GM20000 (cell line): ENCODE results near the gene C2CD3.
A peak's percentile ranks its signal among the peaks of the same experiment; 100 is the strongest.

Source experiments
- DNase-seq: peaks from one replicate; pipeline ENCODE4 v3.0.0; 2012; ENCODE audit warnings: low spot score
- CTCF ChIP-seq: IDR thresholded peaks from 2 replicates; pipeline ENCODE4 v1.5.1; 2012; ENCODE audit warnings: mild to moderate bottlenecking, control low read depth; ENCODE audit errors: extremely low read depth, missing control alignments

The C2CD3 gene, protein sequence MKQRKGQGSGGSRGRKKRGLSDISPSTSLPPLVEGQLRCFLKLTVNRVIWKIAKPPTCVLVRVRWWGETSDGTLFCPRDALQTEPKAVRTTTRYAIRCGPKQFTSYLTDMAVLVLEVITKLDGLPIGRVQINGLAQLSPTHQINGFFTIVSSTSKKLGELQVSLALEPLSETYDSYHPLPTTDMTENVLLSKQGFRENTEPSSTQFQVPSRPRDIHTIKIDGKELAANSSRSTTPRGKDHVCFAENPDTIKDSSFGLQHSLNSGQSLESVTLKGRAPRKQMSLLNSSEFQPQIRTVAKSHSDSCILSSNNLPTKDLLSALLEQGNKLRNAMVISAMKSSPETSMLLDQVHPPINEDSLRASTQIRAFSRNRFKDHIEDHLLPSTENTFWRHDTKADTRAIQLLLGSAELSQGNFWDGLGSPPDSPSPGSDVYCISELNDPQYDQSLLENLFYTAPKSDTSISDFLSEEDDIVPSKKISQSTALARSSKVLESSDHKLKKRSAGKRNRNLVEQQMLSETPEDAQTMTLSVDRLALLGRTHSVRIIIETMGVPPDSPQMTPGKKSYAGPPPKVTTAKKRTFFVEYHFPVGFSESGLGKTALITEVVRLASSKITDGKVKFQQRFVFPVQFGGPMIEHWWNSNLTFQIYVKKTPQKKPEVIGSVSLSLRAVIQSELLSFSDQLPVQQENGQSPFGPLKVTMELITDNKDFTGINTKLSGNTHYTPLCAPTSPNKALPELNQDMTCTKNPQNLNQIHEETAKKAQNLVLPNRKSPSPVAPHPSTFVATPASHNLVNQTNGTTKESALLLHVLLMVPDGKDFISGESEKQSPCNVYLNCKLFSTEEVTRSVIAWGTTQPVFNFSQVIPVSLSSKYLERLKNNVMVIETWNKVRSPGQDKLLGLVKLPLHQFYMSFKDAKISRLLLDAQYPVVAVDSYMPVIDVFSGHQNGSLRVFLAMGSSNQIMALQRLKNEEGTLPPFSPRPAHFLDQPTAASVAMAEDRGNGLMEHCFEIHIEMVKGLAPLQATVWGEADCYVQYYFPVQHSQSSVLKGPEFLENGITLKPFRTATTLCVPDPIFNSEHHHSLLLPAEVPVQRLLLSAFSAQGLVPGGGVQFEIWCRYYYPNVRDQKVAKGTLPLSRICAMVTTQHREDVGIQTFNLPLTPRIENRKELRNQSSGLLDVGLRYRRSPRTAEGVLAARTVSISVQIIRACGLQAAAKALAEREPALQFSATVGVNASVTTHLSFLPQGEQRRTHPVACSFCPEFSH (N-terminal part only)

GRCh38 chr11:74170694-74171629 is at the start of gene C2CD3, which contains the start of gene PPME1:
C2CD3 (minus strand) TSS chr11:74171002; CDS start chr11:74170792, 210 bp downstream.
PPME1 (plus strand) TSS chr11:74171289; CDS start chr11:74171422, 133 bp downstream.
- TF ChIP-seq CTCF = no peak
- DNase-seq = peak; percentile 90

- TF ChIP-seq CTCF = no peak
- DNase-seq = no peak
Measured at GRCh38 chr11:74220376-74220775, 49.6 kb upstream of the C2CD3 start.

DNA sequence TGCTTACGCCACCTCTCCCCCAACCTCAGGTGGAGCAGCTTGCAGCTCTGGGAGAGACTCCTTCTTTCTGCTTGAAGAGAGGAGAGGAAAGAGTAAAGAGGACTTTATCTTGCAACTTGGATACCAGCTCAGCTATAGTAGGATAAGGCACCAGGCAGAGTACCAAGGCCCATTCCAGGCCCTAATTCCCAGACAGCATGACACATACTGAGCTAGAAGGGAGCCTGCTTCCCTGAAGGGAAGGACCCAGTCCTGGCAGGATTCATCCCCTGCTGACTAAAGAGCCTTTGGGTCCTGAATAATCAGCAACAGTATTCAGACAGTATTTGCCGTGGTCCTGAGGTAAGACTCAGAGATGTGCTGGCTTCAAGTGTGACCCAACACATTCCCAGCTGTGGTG is 41.7 kb upstream of the C2CD3 start:
- no peak for TF ChIP-seq CTCF
- DNase-seq = no peak

- DNase-seq = no peak
- TF ChIP-seq CTCF = no peak
Measured at GRCh38 chr11:74208507-74208906, 37.7 kb upstream of the C2CD3 start.

- no peak for DNase-seq
Measured at GRCh38 chr11:74206746-74207145, 35.9 kb upstream of the C2CD3 start.

More at GRCh38 chr11:74206746-74207145, 35.9 kb upstream of the C2CD3 start:
- TF ChIP-seq CTCF = no peak
